HG03103 (cell line): ENCODE results near the gene MPV17.
"Not testable (repeated sequence)": the region's sequence is repeated elsewhere in the genome, so short reads cannot be mapped to it uniquely, and the experiment has no call there.

Experiments used
- ATAC-seq: cut with Tn5 transposase; IDR thresholded peaks from one replicate; pipeline ENCODE4 v1.9.1; 2021; ENCODE audit warnings: low read depth; ENCODE audit not compliant: unreplicated experiment

MPV17 gene

DNA sequence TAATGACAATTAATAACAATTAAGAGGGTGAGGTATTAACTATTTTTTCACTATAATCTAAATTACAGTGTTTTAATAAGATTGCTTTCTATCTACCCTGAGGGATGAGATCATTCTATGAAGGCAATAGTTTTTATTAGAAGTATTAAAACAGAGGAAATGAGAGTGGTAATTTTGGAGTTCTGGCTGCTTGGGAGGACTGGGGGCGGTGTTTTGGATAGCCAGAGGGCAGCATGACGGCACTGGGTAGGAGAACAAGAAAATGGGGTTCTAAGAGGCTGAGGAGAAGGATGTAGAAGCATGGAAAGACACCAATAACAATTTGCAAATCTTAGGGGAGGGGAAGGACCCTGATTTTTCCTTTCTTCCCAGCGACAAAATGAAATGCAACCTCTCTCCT is 52.8 kb downstream of the MPV17 start:
- ATAC-seq = no peak

DNA sequence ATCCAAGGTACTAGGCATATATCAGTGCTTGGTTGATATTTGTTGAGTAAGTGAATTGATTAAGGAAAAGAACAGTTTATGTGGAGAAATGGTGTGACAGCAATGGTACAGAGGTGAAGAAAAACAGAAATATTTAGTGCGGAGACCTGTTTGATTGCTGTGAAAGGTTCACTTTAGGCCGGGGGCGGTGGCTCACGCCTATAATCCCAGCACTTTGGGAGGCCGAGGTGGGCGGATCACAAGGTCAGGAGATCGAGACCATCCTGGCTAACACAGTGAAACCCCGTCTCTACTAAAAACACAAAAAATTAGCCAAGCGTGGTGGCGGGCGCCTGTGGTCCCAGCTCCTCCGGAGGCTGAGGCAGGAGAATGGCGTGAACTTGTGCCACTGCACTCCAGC is 54.6 kb downstream of the MPV17 start:
- ATAC-seq = not testable (repeated sequence)

DNA sequence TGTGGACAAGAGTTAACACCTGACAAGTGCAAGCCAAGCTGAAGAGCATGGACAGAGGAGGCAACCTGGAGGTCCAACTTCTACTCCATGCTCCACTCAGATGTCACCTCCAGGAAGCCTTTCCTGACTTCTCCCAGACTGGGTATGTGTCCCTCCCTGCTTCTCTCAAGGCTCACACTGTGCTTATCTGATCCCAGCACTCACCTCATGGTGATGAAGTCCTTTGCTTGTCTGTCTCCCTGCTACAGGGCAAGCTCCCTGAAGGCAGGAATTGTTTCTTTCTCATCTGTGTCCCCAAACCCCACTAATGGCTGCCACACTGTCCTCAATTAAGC is 57.4 kb downstream of the MPV17 start:
- ATAC-seq = no peak

DNA sequence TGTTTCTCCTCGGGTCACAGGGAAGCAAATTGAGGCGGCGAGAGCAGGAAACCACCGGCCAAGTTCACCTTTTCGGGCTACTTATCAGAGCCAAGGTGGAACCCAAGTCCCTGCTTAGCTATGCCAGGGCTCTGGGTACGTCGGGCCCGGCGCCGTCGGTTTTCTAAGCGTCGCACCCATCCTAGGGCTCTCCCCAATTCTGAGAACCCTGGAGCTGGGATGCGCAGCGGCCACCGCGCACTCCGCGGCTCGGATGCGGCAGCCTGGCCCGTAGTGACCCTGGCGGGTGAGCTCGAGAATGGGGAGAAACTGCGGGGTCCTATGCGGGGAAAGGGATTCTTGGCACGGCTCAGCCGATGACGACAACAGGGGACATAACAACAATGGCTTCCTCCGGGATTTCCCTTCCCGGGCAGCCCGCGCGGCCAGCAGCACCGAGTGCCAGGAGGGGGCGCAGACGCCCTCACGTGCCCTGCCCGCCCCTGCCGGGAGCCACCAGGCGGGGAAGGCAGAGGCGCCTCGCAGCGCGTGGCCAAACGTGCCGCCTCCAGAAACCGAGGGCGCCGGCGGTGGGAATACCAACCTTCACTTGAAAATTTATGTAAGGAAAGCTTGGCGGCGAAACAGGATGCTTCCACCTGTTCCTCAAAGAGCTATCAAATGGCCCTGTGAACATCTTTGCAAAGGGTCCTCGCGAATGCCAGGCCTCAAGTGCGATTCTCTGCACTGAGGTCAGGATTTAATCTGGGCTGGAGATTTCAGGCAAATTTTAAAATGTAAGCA is 58.0 kb downstream of the MPV17 start:
- no peak for ATAC-seq

DNA sequence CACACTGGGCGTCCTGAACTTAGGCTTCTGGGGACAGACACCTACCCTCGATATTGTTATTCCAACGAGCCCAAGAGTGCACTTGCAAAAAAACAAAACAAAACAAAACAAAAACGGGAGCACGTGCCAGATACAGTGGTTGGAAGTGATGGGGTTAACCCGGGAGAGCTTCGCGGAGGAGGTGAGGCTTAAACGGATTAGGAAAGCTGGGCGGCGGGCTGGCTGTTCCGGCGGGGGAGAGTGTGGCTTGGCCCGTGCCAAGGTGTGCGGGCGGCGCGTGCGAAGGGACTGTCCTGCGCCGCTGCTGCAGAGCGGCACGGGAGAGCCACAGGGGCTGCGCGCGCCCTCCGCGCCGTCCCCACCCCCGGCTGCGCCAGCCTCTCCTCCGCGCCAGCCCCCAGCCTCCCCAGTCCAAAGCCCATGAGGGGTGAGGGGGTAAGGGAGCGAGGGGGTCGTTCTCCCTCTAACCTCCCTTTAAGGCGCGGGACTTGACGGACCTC is 58.6 kb downstream of the MPV17 start:
- no peak for ATAC-seq

- ATAC-seq = no peak
These were observed 59.3 kb downstream of the MPV17 start for GRCh38 chr2:27263287-27264252.

- ATAC-seq = no peak
These were observed 60.3 kb downstream of the MPV17 start, which contains the start of gene SLC30A3 for GRCh38 chr2:27262379-27263286. SLC30A3 (minus strand) TSS chr2:27263047; CDS start chr2:27262906, 141 bp downstream.

GRCh38 chr2:27261926-27262298 is 61.0 kb downstream of the MPV17 start:
- ATAC-seq = no peak

DNA sequence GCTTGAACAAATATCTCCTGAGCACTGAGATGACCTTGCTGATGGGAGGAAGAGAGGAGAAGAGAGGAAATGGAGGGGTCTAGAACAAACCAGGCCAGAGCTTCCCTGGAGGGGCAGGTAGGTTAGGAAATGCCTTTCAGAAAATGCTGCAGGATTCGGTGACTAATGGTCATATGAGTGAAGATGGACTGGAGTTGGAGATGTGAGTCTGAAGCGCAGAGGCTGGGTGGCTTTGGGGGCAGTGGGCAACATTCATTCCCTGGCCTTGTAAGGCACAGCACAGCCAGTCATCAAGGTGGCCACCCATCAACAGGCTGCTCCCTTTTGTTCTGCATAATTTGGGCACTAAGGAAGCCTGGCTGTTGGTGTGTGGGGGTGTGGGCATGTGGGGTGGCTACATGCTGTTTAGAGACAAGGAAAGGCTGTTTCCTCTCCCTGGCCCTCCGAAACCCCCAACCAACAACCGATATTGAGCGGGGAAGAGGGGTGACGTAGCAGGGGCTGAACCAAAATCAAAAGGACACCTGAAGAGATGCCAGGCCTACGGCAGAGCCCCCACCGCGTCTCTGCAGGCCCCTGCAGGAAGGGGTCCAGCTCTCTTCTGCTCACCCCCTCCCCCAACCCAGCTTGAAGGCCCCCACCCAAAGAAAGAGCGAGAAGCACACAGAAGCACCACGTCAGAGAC is 61.5 kb downstream of the MPV17 start:
- ATAC-seq = no peak
